CD4-positive, alpha-beta T cell (primary cell): ENCODE results near the gene SRSF11. TPM values are rescaled to one million over a fixed set of nuclear protein-coding genes. Genes with fewer than 3 reads are reported as not detected.

Experiments used
- ATAC-seq: fragments of 200-7000 bp; cut with Tn5 transposase; one replicate; pipeline ENCODE4 v1.10.0; 2022; ENCODE audit warnings: mild to moderate bottlenecking; ENCODE audit not compliant: poor library complexity
- CTCF ChIA-PET: fragments of 350-600 bp; sonication (Branson Sonifier 250); formaldehyde crosslinking; loops from one replicate; lab custom pipeline; 2021; ENCODE audit warnings: antibody characterized with exemption, inconsistent platforms; lab: Charles Lee
- POLR2A ChIA-PET: fragments of 350-600 bp; sonication (Branson Sonifier 250); formaldehyde crosslinking; loops from one replicate; lab custom pipeline; 2021; ENCODE audit warnings: antibody characterized with exemption, inconsistent platforms; lab: Charles Lee
- DNase-seq, 14 experiments: peaks; one replicate each; pipeline ENCODE4 v3.0.0-alpha.2; 2013 to 2020; ENCODE audit warnings: mixed read lengths in 2 of 14
- H3K27ac ChIP-seq, 2 donors: one replicate each; pipeline versions ENCODE4 v1.5.1 to v1.7.0; 2013; ENCODE audit warnings: low read length in 2 of 2, low read depth in 1 of 2, mild to moderate bottlenecking in 1 of 2
- H3K27me3 ChIP-seq, 2 experiments: 1 replicate in 1 of 2; 2 replicates in 1 of 2; pipeline versions ENCODE4 v1.6.1 to v1.7.0; 2013; ENCODE audit warnings: low read length in 2 of 2, control low read depth in 1 of 2, mild to moderate bottlenecking in 1 of 2, moderate library complexity in 1 of 2; ENCODE audit not compliant: insufficient read depth in 2 of 2, control insufficient read depth in 1 of 2
- H3K36me3 ChIP-seq: one replicate; pipeline ENCODE4 v1.6.1; 2013; ENCODE audit warnings: low read length, control low read depth; ENCODE audit not compliant: insufficient read depth
- H3K4me1 ChIP-seq: one replicate; pipeline ENCODE4 v1.6.1; 2013; ENCODE audit warnings: low read length, control low read depth; ENCODE audit not compliant: insufficient read depth
- H3K4me3 ChIP-seq: one replicate; pipeline ENCODE4 v1.5.1; 2013; ENCODE audit warnings: mild to moderate bottlenecking, low read length, moderate library complexity
- H3K9me3 ChIP-seq, 2 experiments: 1 replicate in 1 of 2; 2 replicates in 1 of 2; pipeline versions ENCODE4 v1.6.1 to v1.7.0; 2013; ENCODE audit warnings: low read length in 2 of 2, mild to moderate bottlenecking in 2 of 2, control low read depth in 1 of 2, moderate library complexity in 1 of 2; ENCODE audit not compliant: control insufficient read depth in 1 of 2, insufficient read depth in 1 of 2
- H3K27ac Mint-ChIP-seq: one replicate; pipeline ENCODE4 v1.8.0; 2020; ENCODE audit warnings: mixed read lengths
- H3K27me3 Mint-ChIP-seq: one replicate; pipeline ENCODE4 v1.8.0; 2021; ENCODE audit warnings: mixed read lengths
- H3K36me3 Mint-ChIP-seq: one replicate; pipeline ENCODE4 v1.8.0; 2021; ENCODE audit warnings: low read depth, mixed read lengths
- H3K4me1 Mint-ChIP-seq: one replicate; pipeline ENCODE4 v1.8.0; 2021; ENCODE audit warnings: low read depth, mixed read lengths
- H3K4me3 Mint-ChIP-seq: one replicate; pipeline ENCODE4 v1.8.0; 2020; ENCODE audit warnings: mild to moderate bottlenecking, mixed read lengths
- H3K9me3 Mint-ChIP-seq: one replicate; pipeline ENCODE4 v1.8.0; 2020; ENCODE audit warnings: mixed read lengths
- intact Hi-C, 2 experiments: fragments of 100-400 bp; cut with DNase I in 1 of 2; cut with micrococcal nuclease in 1 of 2; formaldehyde crosslinking; loops; one replicate each; pipeline versions ENCODE4 v1.15.1 to v1.9.0; 2023 to 2025; cut with DNase I, micrococcal nuclease
- total RNA-seq, 174 experiments: library from RNA in 2 of 174; stranded (reverse) in 2 of 174; gene quantifications; one replicate each; pipeline ENCODE4 v1.2.3 and lab custom pipeline; 2021 to 2026
- TF ChIP-seq, protein P1 (sequence below): fragments of 200-600 bp; IDR thresholded peaks from one replicate; pipeline ENCODE4 v1.8.0; 2022; ENCODE audit warnings: antibody characterized with exemption, mild to moderate bottlenecking

SRSF11 gene
- total RNA-seq, 2 experiments from 2014 or later = 454 to 459 TPM

DNA sequence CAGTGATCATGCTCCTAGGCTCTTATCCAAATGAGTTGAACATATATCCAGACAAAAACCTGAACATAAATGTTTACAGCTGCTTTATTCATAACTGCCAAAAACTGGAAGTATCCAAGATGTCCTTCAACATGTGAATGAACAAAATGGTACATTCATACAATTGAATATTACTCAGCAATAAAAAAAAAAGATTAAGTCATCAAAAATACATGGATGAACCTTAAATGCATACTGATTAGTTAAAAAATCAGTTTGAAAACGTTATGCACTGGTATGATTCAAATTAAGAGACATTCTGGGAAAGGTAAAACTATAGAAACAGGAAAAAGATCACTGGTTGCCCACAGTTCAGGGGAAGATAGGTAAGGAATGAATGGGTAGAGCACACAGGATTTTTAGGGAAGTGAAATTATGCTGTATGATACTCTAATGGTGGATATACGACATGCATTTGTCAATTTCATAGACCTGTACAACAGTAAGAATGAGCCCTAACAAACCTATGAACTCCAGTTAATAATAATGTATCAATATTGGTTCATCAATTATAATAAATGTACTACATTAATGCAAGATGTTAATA is 18.9 kb upstream of the SRSF11 start:
- no peaks in the 10 kb centered on the region for H3K9me3 ChIP-seq
- Mint-ChIP-seq H3K27me3 (no peaks in the 10 kb centered on the region), H3K36me3 (peaks cover 32% of the 10 kb centered on the region), H3K9me3 (no peaks in the 10 kb centered on the region), H3K27ac (no peak overlapping the region), H3K4me1 (peaks cover 57% of the 10 kb centered on the region), H3K4me3 (no peak overlapping the region)
- peaks cover 19% of the 10 kb centered on the region for H3K4me1 ChIP-seq
- ATAC-seq = no peak
- no peaks in the 10 kb centered on the region for H3K36me3 ChIP-seq
- POLR2A ChIA-PET = interaction anchor here (0.7 kb wide), 1 partner anchor 152 kb away, joined by 3 read pairs; no protein-coding TSS in a partner anchor
- TF ChIP-seq, protein P1, sequence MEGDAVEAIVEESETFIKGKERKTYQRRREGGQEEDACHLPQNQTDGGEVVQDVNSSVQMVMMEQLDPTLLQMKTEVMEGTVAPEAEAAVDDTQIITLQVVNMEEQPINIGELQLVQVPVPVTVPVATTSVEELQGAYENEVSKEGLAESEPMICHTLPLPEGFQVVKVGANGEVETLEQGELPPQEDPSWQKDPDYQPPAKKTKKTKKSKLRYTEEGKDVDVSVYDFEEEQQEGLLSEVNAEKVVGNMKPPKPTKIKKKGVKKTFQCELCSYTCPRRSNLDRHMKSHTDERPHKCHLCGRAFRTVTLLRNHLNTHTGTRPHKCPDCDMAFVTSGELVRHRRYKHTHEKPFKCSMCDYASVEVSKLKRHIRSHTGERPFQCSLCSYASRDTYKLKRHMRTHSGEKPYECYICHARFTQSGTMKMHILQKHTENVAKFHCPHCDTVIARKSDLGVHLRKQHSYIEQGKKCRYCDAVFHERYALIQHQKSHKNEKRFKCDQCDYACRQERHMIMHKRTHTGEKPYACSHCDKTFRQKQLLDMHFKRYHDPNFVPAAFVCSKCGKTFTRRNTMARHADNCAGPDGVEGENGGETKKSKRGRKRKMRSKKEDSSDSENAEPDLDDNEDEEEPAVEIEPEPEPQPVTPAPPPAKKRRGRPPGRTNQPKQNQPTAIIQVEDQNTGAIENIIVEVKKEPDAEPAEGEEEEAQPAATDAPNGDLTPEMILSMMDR = no peak
- CTCF ChIA-PET = no interaction called here
- H3K4me3 ChIP-seq = no peak overlapping the region
- DNase-seq = no peak
- no peak overlapping the region for H3K27ac ChIP-seq
- no peaks in the 10 kb centered on the region for H3K27me3 ChIP-seq
- intact Hi-C loops = no loop called here

GRCh38 chr1:70204139-70204538 is 17.0 kb upstream of the SRSF11 start:
- Histone ChIP-seq H3K27me3 (no peaks in the 10 kb centered on the region), H3K27ac (no peak overlapping the region), H3K36me3 (peaks cover 5% of the 10 kb centered on the region), H3K4me3 (no peak overlapping the region), H3K9me3 (no peaks in the 10 kb centered on the region), H3K4me1 (peaks cover 29% of the 10 kb centered on the region)
- ChIA-PET CTCF (interaction anchor here (2.9 kb wide), 1 partner anchor 17 kb away, joined by 15 read pairs; the partner anchor contains the start of gene SRSF11), POLR2A (interaction anchor here (3.0 to 8.4 kb wide), 2 partner anchors 16 to 877 kb away, joined by 25 to 128 read pairs; partner anchors contain the start of genes SRSF11 and ZRANB2)
- peak overlapping the region; percentile 99 for H3K27ac Mint-ChIP-seq
- H3K4me3 Mint-ChIP-seq = peak overlapping the region; percentile 99
- H3K36me3 Mint-ChIP-seq = peaks cover 49% of the 10 kb centered on the region
- no peak for ATAC-seq
- no peaks in the 10 kb centered on the region for H3K27me3 Mint-ChIP-seq
- DNase-seq = no peak
- TF ChIP-seq, protein P1 = no peak
- peaks cover 72% of the 10 kb centered on the region for H3K4me1 Mint-ChIP-seq
- intact Hi-C loops = no loop called here
- no peaks in the 10 kb centered on the region for H3K9me3 Mint-ChIP-seq

DNA sequence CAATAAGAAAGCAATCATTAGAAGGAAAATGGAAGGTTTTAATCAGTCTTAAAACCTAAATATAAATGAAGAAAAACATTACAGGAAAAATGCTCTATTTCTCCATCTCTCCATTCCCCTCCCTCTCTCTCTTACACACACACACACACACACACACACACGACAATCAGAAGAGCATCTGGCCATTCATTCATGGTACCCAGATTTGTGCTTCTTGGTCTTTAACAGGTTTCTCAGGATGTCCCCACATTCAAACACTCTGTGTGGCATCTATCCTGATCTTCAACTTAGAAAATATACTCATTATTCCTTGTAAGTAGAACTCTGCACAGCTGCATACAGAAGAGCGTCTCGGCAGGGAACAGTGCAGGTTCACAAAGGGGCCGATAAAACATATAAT is 16.6 kb upstream of the SRSF11 start:
- H3K9me3 Mint-ChIP-seq = no peaks in the 10 kb centered on the region
- no peaks in the 10 kb centered on the region for H3K27me3 Mint-ChIP-seq
- intact Hi-C loops = no loop called here
- Histone ChIP-seq H3K27ac (peak overlapping the region in 1 of 2 donors; percentile 97), H3K27me3 (no peaks in the 10 kb centered on the region), H3K36me3 (peaks cover 5% of the 10 kb centered on the region), H3K9me3 (no peaks in the 10 kb centered on the region), H3K4me1 (peaks cover 29% of the 10 kb centered on the region), H3K4me3 (peak overlapping the region; percentile 81)
- H3K27ac Mint-ChIP-seq = peak overlapping the region; percentile 99
- peaks cover 51% of the 10 kb centered on the region for H3K36me3 Mint-ChIP-seq
- peak overlapping the region; percentile 99 for H3K4me3 Mint-ChIP-seq
- DNase-seq = no peak
- TF ChIP-seq, protein P1 = no peak
- ATAC-seq = no peak
- POLR2A ChIA-PET = interaction anchor here (1.8 to 8.4 kb wide), 5 partner anchors 10 to 876 kb away, joined by 8 to 128 read pairs (median 25); partner anchors contain the start of genes ANKRD13C, CTH, SRSF11 and ZRANB2
- H3K4me1 Mint-ChIP-seq = peaks cover 77% of the 10 kb centered on the region
- CTCF ChIA-PET = interaction anchor here (2.9 kb wide), 1 partner anchor 16 kb away, joined by 15 read pairs; the partner anchor contains the start of gene SRSF11
